Measurements from ENCODE around the gene HYDIN.
"Not testable (repeated sequence)": the region's sequence is repeated elsewhere in the genome, so short reads cannot be mapped to it uniquely, and the experiment has no call there.

Gene HYDIN

DNA sequence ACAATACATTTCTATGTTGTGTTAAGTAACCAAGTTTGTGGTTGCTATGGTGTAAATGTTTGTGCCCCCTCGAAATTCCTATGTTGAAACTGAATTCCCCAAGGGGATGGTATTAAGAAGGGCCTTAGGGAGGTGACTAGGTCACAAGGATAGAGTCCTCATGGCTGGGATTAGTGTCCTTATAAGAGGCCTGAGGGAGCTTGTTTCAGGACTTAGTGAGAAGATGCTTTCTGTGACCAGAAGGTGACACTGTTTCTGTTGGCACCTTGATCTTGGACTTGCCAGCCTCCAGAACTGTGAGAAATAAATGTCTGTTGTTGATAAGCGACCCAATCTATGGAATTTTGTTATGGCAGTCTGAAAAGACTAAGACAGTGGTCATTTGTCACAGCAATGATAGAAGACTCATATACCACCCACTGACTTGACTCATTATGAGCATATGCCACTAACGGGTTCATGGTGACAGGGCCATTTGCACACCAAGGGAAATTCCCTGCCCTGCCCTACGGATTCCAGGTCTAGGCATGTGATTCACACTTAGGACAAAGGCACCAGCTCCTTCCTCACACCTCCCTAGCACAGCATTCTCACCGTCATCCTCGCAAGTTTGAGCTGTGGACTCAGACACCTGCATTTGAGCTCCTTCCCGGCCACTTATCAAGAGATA, 290.7 kb downstream of the HYDIN start:
- H3K4me1 ChIP-seq (ENCODE audit: control insufficient read depth in 1 of 2, insufficient read depth in 2 of 2, low read length in 2 of 2); H3K27me3 ChIP-seq (ENCODE audit: insufficient read depth, low read length); H3K4ac ChIP-seq (ENCODE audit: low read depth, low read length); H3K9ac ChIP-seq (ENCODE audit: low read length); H2AFZ ChIP-seq (ENCODE audit: insufficient read depth, low read length, poor library complexity); H3K23ac ChIP-seq (ENCODE audit: low read length); H3K36me3 ChIP-seq (ENCODE audit: control insufficient read depth in 1 of 2, insufficient read depth in 2 of 2, low read length in 2 of 2); H3K79me2 ChIP-seq (ENCODE audit: control insufficient read depth, insufficient read depth, low read length, poor library complexity); H4K91ac ChIP-seq (ENCODE audit: low read depth, low read length); H3K14ac ChIP-seq (ENCODE audit: low read length); H3K4me2 ChIP-seq (ENCODE audit: low read length); H3K9me3 ChIP-seq (ENCODE audit: insufficient read depth, low read depth, low read length); H3K4me3 ChIP-seq (ENCODE audit: low read depth, low read length); H4K12ac ChIP-seq (ENCODE audit: low read depth, low read length); H4K8ac ChIP-seq (ENCODE audit: low read depth, low read length); H2BK120ac ChIP-seq (ENCODE audit: insufficient read depth, low read length, poor library complexity); DNase-seq; H3K27ac ChIP-seq (ENCODE audit: low read depth, low read length); H2AK5ac ChIP-seq (ENCODE audit: low read length); H3K79me1 ChIP-seq (ENCODE audit: low read length); H2BK12ac ChIP-seq (ENCODE audit: low read length); H2BK5ac ChIP-seq (ENCODE audit: low read depth, low read length, poor library complexity); H3K18ac ChIP-seq (ENCODE audit: low read length): not testable (repeated sequence)
- no CpG with 5 or more reads among the region's 7 CpGs for WGBS (ENCODE audit: extremely low coverage, insufficient coverage, insufficient read length)

GRCh38 chr16:70936781-70937525, 293.6 kb downstream of the HYDIN start:
- DNase-seq; H3K4me1 ChIP-seq (ENCODE audit: control insufficient read depth in 1 of 2, insufficient read depth in 2 of 2, low read length in 2 of 2); H3K9me3 ChIP-seq (ENCODE audit: insufficient read depth, low read depth, low read length); H3K4me3 ChIP-seq (ENCODE audit: low read depth, low read length); H3K79me1 ChIP-seq (ENCODE audit: low read length); H3K9ac ChIP-seq (ENCODE audit: low read length); H2AK5ac ChIP-seq (ENCODE audit: low read length); H4K91ac ChIP-seq (ENCODE audit: low read depth, low read length); H3K36me3 ChIP-seq (ENCODE audit: control insufficient read depth in 1 of 2, insufficient read depth in 2 of 2, low read length in 2 of 2); H3K14ac ChIP-seq (ENCODE audit: low read length); H3K27ac ChIP-seq (ENCODE audit: low read depth, low read length); H3K18ac ChIP-seq (ENCODE audit: low read length); H2BK5ac ChIP-seq (ENCODE audit: low read depth, low read length, poor library complexity); H4K12ac ChIP-seq (ENCODE audit: low read depth, low read length); H3K4ac ChIP-seq (ENCODE audit: low read depth, low read length); H2BK120ac ChIP-seq (ENCODE audit: insufficient read depth, low read length, poor library complexity); H3K4me2 ChIP-seq (ENCODE audit: low read length); H3K23ac ChIP-seq (ENCODE audit: low read length); H3K79me2 ChIP-seq (ENCODE audit: control insufficient read depth, insufficient read depth, low read length, poor library complexity); H3K27me3 ChIP-seq (ENCODE audit: insufficient read depth, low read length); H2AFZ ChIP-seq (ENCODE audit: insufficient read depth, low read length, poor library complexity); H2BK12ac ChIP-seq (ENCODE audit: low read length); H4K8ac ChIP-seq (ENCODE audit: low read depth, low read length): not testable (repeated sequence)
- WGBS (ENCODE audit: extremely low coverage, insufficient coverage, insufficient read length): no CpG with 5 or more reads among the region's 12 CpGs

DNA sequence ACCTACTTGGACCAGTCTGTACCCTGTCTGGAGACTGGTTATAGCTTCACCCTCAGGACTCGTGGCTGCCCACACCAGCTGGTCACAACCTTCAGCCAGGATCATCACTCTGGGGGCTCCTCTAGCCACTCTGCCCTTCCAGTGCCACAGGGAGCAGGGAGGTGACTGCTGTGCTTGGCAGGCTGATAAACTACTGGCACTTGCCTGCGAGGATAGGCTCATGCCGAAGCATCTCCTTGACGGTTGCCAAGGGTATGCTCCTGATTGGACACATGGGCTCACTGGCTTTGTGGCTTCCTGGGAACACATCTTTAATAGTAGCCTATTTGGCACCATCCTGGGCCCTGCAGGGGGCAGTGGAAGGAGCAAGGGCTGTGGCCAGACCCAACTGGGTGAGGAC, 295.2 kb downstream of the HYDIN start:
- H3K79me2 ChIP-seq (ENCODE audit: control insufficient read depth, insufficient read depth, low read length, poor library complexity); H3K27ac ChIP-seq (ENCODE audit: low read depth, low read length); H3K4me1 ChIP-seq (ENCODE audit: control insufficient read depth in 1 of 2, insufficient read depth in 2 of 2, low read length in 2 of 2); H3K27me3 ChIP-seq (ENCODE audit: insufficient read depth, low read length); H3K79me1 ChIP-seq (ENCODE audit: low read length); H4K12ac ChIP-seq (ENCODE audit: low read depth, low read length); H3K4ac ChIP-seq (ENCODE audit: low read depth, low read length); DNase-seq; H3K14ac ChIP-seq (ENCODE audit: low read length); H3K23ac ChIP-seq (ENCODE audit: low read length); H3K4me3 ChIP-seq (ENCODE audit: low read depth, low read length); H3K18ac ChIP-seq (ENCODE audit: low read length); H3K4me2 ChIP-seq (ENCODE audit: low read length); H2BK12ac ChIP-seq (ENCODE audit: low read length); H2AK5ac ChIP-seq (ENCODE audit: low read length); H2BK120ac ChIP-seq (ENCODE audit: insufficient read depth, low read length, poor library complexity); H2BK5ac ChIP-seq (ENCODE audit: low read depth, low read length, poor library complexity); H4K91ac ChIP-seq (ENCODE audit: low read depth, low read length); H3K9me3 ChIP-seq (ENCODE audit: insufficient read depth, low read depth, low read length); H2AFZ ChIP-seq (ENCODE audit: insufficient read depth, low read length, poor library complexity); H3K9ac ChIP-seq (ENCODE audit: low read length); H4K8ac ChIP-seq (ENCODE audit: low read depth, low read length); H3K36me3 ChIP-seq (ENCODE audit: control insufficient read depth in 1 of 2, insufficient read depth in 2 of 2, low read length in 2 of 2): not testable (repeated sequence)
- no CpG with 5 or more reads among the region's 4 CpGs for WGBS (ENCODE audit: extremely low coverage, insufficient coverage, insufficient read length)

DNA sequence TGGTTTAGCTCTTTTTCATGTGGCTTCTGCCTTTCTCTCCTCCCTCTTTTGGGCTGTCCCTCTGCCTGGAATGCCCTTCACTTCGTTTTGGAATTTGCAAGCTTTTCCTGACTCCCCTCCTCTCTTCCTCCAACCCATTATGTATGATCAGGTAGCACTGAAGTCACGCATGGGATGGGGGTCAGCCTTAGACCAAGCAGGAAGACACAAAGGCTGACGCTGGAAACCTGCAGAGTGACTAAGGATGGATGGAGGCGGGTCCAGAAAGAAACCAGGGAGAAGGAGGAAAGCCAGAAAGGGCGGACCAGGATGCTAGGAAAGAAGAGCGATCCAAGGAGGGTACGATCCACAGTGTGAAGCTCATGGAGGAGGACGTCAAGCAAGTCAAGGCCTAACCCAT, 296.8 kb downstream of the HYDIN start:
- H4K91ac ChIP-seq (ENCODE audit: low read depth, low read length); H3K4me1 ChIP-seq (ENCODE audit: control insufficient read depth in 1 of 2, insufficient read depth in 2 of 2, low read length in 2 of 2); H2BK120ac ChIP-seq (ENCODE audit: insufficient read depth, low read length, poor library complexity); H4K8ac ChIP-seq (ENCODE audit: low read depth, low read length); H3K27me3 ChIP-seq (ENCODE audit: insufficient read depth, low read length); H3K18ac ChIP-seq (ENCODE audit: low read length); H3K79me1 ChIP-seq (ENCODE audit: low read length); H3K36me3 ChIP-seq (ENCODE audit: control insufficient read depth in 1 of 2, insufficient read depth in 2 of 2, low read length in 2 of 2); DNase-seq; H3K9ac ChIP-seq (ENCODE audit: low read length); H3K4me3 ChIP-seq (ENCODE audit: low read depth, low read length); H3K79me2 ChIP-seq (ENCODE audit: control insufficient read depth, insufficient read depth, low read length, poor library complexity); H4K12ac ChIP-seq (ENCODE audit: low read depth, low read length); H3K27ac ChIP-seq (ENCODE audit: low read depth, low read length); H3K4me2 ChIP-seq (ENCODE audit: low read length); H3K9me3 ChIP-seq (ENCODE audit: insufficient read depth, low read depth, low read length); H3K23ac ChIP-seq (ENCODE audit: low read length); H2AFZ ChIP-seq (ENCODE audit: insufficient read depth, low read length, poor library complexity); H3K14ac ChIP-seq (ENCODE audit: low read length); H2BK5ac ChIP-seq (ENCODE audit: low read depth, low read length, poor library complexity); H2AK5ac ChIP-seq (ENCODE audit: low read length); H2BK12ac ChIP-seq (ENCODE audit: low read length); H3K4ac ChIP-seq (ENCODE audit: low read depth, low read length): not testable (repeated sequence)
- no CpG with 5 or more reads among the region's 8 CpGs for WGBS (ENCODE audit: extremely low coverage, insufficient coverage, insufficient read length)
